Activated CD8-positive, alpha-beta memory T cell treated with anti-CD3 and anti-CD28 coated beads, Interleukin-2, amount 50 U/mL, for 1 hour (primary cell): ENCODE data around the gene ZBTB20.

Experiments used
- DNase-seq: peaks from one replicate; pipeline ENCODE4 v3.0.0-alpha.2; 2020; ENCODE audit errors: extremely low read depth

ZBTB20 gene

GRCh38 chr3:114872050-114872449 lies 275.0 kb downstream of the ZBTB20 start:
- no peak for DNase-seq

GRCh38 chr3:114867835-114868503 lies 279.1 kb downstream of the ZBTB20 start:
- DNase-seq = no peak

- DNase-seq = no peak
Measured at GRCh38 chr3:114867359-114867758, 279.7 kb downstream of the ZBTB20 start.

GRCh38 chr3:114866430-114866829 lies 280.7 kb downstream of the ZBTB20 start:
- no peak for DNase-seq

GRCh38 chr3:114864970-114865369 lies 282.1 kb downstream of the ZBTB20 start:
- DNase-seq = no peak

- DNase-seq = no peak
Measured at GRCh38 chr3:114863848-114864247, 283.2 kb downstream of the ZBTB20 start.

- DNase-seq = no peak
Measured at GRCh38 chr3:114861666-114862065, 285.4 kb downstream of the ZBTB20 start.

- no peak for DNase-seq
Measured at GRCh38 chr3:114860531-114860930, 286.6 kb downstream of the ZBTB20 start.

GRCh38 chr3:114858329-114858728 lies 288.8 kb downstream of the ZBTB20 start:
- no peak for DNase-seq

- DNase-seq = no peak
Measured at GRCh38 chr3:114857299-114857701, 289.8 kb downstream of the ZBTB20 start.

GRCh38 chr3:114856835-114857234 lies 290.3 kb downstream of the ZBTB20 start:
- no peak for DNase-seq

- no peak for DNase-seq
Measured at GRCh38 chr3:114855839-114856238, 291.2 kb downstream of the ZBTB20 start.

- DNase-seq = no peak
Measured at GRCh38 chr3:114852966-114853365, 294.1 kb downstream of the ZBTB20 start.

- DNase-seq = no peak
Measured at GRCh38 chr3:114850898-114851297, 296.2 kb downstream of the ZBTB20 start.

GRCh38 chr3:114848643-114849350 lies 298.3 kb downstream of the ZBTB20 start:
- no peak for DNase-seq

- DNase-seq = no peak
Measured at GRCh38 chr3:114848082-114848481, 299.0 kb downstream of the ZBTB20 start.

GRCh38 chr3:114847564-114847963 lies 299.5 kb downstream of the ZBTB20 start:
- no peak for DNase-seq

GRCh38 chr3:114846779-114847178 lies 300.3 kb downstream of the ZBTB20 start:
- no peak for DNase-seq

- DNase-seq = no peak
Measured at GRCh38 chr3:114846252-114846651, 300.8 kb downstream of the ZBTB20 start.

GRCh38 chr3:114841515-114841914 lies 305.6 kb downstream of the ZBTB20 start:
- no peak for DNase-seq

- no peak for DNase-seq
Measured at GRCh38 chr3:114839476-114839875, 307.6 kb downstream of the ZBTB20 start.

- DNase-seq = no peak
Measured at GRCh38 chr3:114838025-114838424, 309.1 kb downstream of the ZBTB20 start.

- no peak for DNase-seq
Measured at GRCh38 chr3:114834175-114834940, 312.7 kb downstream of the ZBTB20 start.
